ENCODE measurements around the gene KCNIP1.

Gene KCNIP1

GRCh38 chr5:170783498-170784247 lies 279.9 kb downstream of the KCNIP1 start, which contains the start of gene GABRP:
GABRP (plus strand) TSS chr5:170783725; CDS start chr5:170788616, 4,891 bp downstream.
- DNase-seq (ENCODE audit: low read depth): no peak

- no peak for DNase-seq (ENCODE audit: low read depth)
These were observed 281.6 kb downstream of the KCNIP1 start for GRCh38 chr5:170785416-170785815.

Data from non-pigmented ciliary epithelial cell (primary cell).